GM21526 (cell line): Measurements from ENCODE around the gene CNTNAP3B.
"Not testable (repeated sequence)": the region's sequence is repeated elsewhere in the genome, so short reads cannot be mapped to it uniquely, and the experiment has no call there.

Experiments
- ATAC-seq: cut with Tn5 transposase; IDR thresholded peaks from one replicate; pipeline ENCODE4 v1.9.1; 2021; ENCODE audit warnings: moderate library complexity; ENCODE audit not compliant: unreplicated experiment, low FRiP score

CNTNAP3B gene

GRCh38 chr9:42129073-42129729 is at the start of gene CNTNAP3B:
TSS of gene CNTNAP3B (minus strand) at chr9:42129426. CDS start at chr9:42129094, 332 bp downstream.
- ATAC-seq = not testable (repeated sequence)

- ATAC-seq = not testable (repeated sequence)
Measured at GRCh38 chr9:42160299-42160698, 31.1 kb upstream of the CNTNAP3B start.

GRCh38 chr9:42127056-42127841 is 2.0 kb downstream of the CNTNAP3B start:
- ATAC-seq = not testable (repeated sequence)

- not testable (repeated sequence) for ATAC-seq
Measured at GRCh38 chr9:42121007-42121406, 8.2 kb downstream of the CNTNAP3B start.

- not testable (repeated sequence) for ATAC-seq
Measured at GRCh38 chr9:42095929-42096328, 33.3 kb downstream of the CNTNAP3B start.

GRCh38 chr9:42084559-42084952 is 44.7 kb downstream of the CNTNAP3B start:
- not testable (repeated sequence) for ATAC-seq

- not testable (repeated sequence) for ATAC-seq
Measured at GRCh38 chr9:42083877-42084558, 45.2 kb downstream of the CNTNAP3B start.

- ATAC-seq = not testable (repeated sequence)
Measured at GRCh38 chr9:42080376-42080775, 48.9 kb downstream of the CNTNAP3B start.

GRCh38 chr9:42074868-42075267 is 54.4 kb downstream of the CNTNAP3B start:
- not testable (repeated sequence) for ATAC-seq

GRCh38 chr9:42071026-42071425 is 58.2 kb downstream of the CNTNAP3B start:
- ATAC-seq = not testable (repeated sequence)

- not testable (repeated sequence) for ATAC-seq
Measured at GRCh38 chr9:42070035-42070799, 59.0 kb downstream of the CNTNAP3B start.

- not testable (repeated sequence) for ATAC-seq
Measured at GRCh38 chr9:42053874-42054273, 75.4 kb downstream of the CNTNAP3B start.

GRCh38 chr9:42050701-42051100 is 78.5 kb downstream of the CNTNAP3B start:
- not testable (repeated sequence) for ATAC-seq

- not testable (repeated sequence) for ATAC-seq
Measured at GRCh38 chr9:42044422-42045010, 84.7 kb downstream of the CNTNAP3B start.

GRCh38 chr9:42033541-42033940 is 95.7 kb downstream of the CNTNAP3B start:
- not testable (repeated sequence) for ATAC-seq

GRCh38 chr9:42020639-42021038 is 108.6 kb downstream of the CNTNAP3B start:
- ATAC-seq = not testable (repeated sequence)

GRCh38 chr9:42018220-42018922 is 110.9 kb downstream of the CNTNAP3B start:
- ATAC-seq = not testable (repeated sequence)

- ATAC-seq = not testable (repeated sequence)
Measured at GRCh38 chr9:42014317-42014716, 114.9 kb downstream of the CNTNAP3B start.

- not testable (repeated sequence) for ATAC-seq
Measured at GRCh38 chr9:41991607-41992006, 137.6 kb downstream of the CNTNAP3B start.
